AG04450 (cell line): Measurements from ENCODE around the gene FAM89A. TPM values are rescaled to one million over a fixed set of nuclear protein-coding genes. Genes with fewer than 3 reads are reported as not detected.

ENCODE experiments used
- CTCF ChIA-PET: fragments of 300-600, 350-600 bp; formaldehyde crosslinking; extraction: SDS; loops from one replicate; lab custom pipeline; 2022; ENCODE audit warnings: antibody characterized with exemption, inconsistent platforms; lab: Charles Lee
- POLR2A ChIA-PET: fragments of 350-600 bp; formaldehyde crosslinking; extraction: SDS; loops from one replicate; lab custom pipeline; 2021; ENCODE audit warnings: antibody characterized with exemption, inconsistent platforms; lab: Yijun Ruan, JAX
- DNase-seq: peaks from one replicate; pipeline ENCODE4 v3.0.0-alpha.2; 2011; ENCODE audit warnings: low read depth, low spot score
- H3K27ac ChIP-seq: one replicate; pipeline ENCODE4 v1.5.1; 2012; ENCODE audit warnings: low read depth, low read length, control low read depth
- H3K27me3 ChIP-seq: one replicate; pipeline ENCODE4 v1.6.0; 2012; ENCODE audit warnings: low read length; ENCODE audit not compliant: control insufficient read depth, insufficient read depth
- H3K4me3 ChIP-seq: 2 replicates; pipeline ENCODE4 v1.5.1; 2011; ENCODE audit warnings: mild to moderate bottlenecking, low read depth, low read length, control low read depth
- H3K9me3 ChIP-seq: 2 replicates; pipeline ENCODE4 v1.5.1; 2012; ENCODE audit warnings: low read length; ENCODE audit not compliant: control insufficient read depth, insufficient read depth
- polyA plus RNA-seq: library from polyadenylated mRNA; depleted of rRNA; stranded (reverse); fragments of >200 nt; gene quantifications from 2 replicates; pipeline ENCODE4 v1.2.3, GENCODE V29; 2011
- TF ChIP-seq, protein P1 (sequence below): IDR thresholded peaks from 2 replicates; pipeline ENCODE4 v1.5.1; 2011; ENCODE audit warnings: low read depth, low read length, control low read depth, inconsistent platforms

FAM89A gene
- polyA plus RNA-seq, 1 experiment: 13.8 TPM

DNA sequence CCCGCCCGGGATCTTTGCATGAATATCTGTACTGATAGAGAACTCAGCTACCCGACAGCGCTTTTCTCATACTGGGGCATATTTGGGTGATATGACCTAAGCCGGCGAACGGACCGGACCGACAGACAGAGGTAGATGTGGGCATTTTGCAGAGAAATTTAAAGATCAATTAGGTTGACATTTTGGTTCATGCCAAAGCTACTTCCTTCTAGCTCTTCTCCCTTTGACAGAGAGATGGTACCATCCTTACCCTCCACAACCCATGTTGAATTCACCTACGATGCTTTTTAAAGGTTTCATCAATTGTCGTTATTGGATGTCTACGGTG lies 60.7 kb downstream of the FAM89A start:
- Histone ChIP-seq H3K27me3 (no peaks in the 10 kb centered on the region), H3K4me3 (peak overlapping the region; percentile 94), H3K27ac (no peak overlapping the region), H3K9me3 (no peaks in the 10 kb centered on the region)
- ChIA-PET CTCF (interaction anchor here (0.8 to 1.2 kb wide), 2 partner anchors 120 to 183 kb away, joined by 3 read pairs; no protein-coding TSS in a partner anchor), POLR2A (interaction anchor here (0.7 kb wide), 1 partner anchor 9 kb away, joined by 3 read pairs; no protein-coding TSS in a partner anchor)
- TF ChIP-seq, protein P1, sequence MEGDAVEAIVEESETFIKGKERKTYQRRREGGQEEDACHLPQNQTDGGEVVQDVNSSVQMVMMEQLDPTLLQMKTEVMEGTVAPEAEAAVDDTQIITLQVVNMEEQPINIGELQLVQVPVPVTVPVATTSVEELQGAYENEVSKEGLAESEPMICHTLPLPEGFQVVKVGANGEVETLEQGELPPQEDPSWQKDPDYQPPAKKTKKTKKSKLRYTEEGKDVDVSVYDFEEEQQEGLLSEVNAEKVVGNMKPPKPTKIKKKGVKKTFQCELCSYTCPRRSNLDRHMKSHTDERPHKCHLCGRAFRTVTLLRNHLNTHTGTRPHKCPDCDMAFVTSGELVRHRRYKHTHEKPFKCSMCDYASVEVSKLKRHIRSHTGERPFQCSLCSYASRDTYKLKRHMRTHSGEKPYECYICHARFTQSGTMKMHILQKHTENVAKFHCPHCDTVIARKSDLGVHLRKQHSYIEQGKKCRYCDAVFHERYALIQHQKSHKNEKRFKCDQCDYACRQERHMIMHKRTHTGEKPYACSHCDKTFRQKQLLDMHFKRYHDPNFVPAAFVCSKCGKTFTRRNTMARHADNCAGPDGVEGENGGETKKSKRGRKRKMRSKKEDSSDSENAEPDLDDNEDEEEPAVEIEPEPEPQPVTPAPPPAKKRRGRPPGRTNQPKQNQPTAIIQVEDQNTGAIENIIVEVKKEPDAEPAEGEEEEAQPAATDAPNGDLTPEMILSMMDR: no peak
- no peak for DNase-seq

DNA sequence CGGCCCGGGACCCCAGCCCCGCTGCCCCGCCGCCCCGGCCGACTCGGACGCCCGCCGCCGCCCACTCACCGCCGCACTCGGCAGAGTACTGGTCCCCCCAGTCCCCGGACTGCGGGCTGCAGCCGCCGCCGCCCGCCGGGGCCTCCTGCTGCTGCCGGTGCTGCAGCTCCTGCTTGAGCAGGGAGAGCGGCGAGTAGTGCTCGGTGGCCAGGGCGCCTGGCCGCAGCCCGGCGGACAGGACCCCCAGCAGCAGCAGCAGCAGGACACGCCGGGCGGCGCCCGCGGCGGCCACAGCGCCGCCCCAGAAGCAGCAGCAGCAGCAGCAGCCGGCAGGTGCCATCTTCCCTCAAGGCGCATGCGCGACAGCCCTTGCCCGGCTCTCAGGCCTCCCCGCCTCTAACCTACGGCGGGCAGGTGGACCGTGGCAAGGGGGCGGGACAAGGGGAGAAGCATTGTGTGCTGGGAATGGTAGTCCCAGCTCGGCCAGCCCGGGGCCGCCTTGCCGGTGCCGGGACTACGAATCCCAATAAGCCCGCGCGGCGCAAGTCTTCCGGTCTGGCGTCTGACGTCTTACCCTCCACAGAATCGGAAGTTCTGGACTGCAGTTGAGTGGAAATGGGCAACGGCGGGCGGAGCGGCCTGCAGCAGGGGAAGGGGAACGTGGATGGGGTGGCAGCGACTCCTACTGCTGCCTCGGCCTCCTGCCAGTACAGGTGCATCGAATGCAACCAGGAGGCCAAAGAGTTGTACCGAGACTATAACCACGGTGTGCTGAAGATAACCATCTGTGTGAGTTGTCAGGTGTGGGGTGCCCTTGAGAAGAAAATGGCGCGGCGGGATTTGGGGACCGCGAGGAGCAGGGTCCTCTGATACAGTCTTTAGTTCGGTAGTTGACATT lies 61.3 kb downstream of the FAM89A start, which contains the start of the genes ARV1 and TTC13:
TSS of gene ARV1 (plus strand) at position 604 of the 898 bp plus-strand sequence. CDS start at position 616, 12 bp downstream.
TSS of gene TTC13 (minus strand) at position 371 of the 898 bp plus-strand sequence. CDS start at position 340, 31 bp downstream.
- peak; percentile 96 for DNase-seq
- TF ChIP-seq, protein P1: 0 out of 2 replicates have a peak, but pooled peaks have one; percentile 25
- Histone ChIP-seq H3K4me3 (peak within 1 kb of the TSS; percentile 94), H3K27ac (no peak within 1 kb of the TSS), H3K27me3 (no peaks in the 10 kb centered on the region), H3K9me3 (no peaks in the 10 kb centered on the region)
- ChIA-PET CTCF (interaction anchor here (0.7 to 1.2 kb wide), 3 partner anchors 120 to 337 kb away, joined by 3 read pairs; no protein-coding TSS in a partner anchor), POLR2A (interaction anchor here (0.7 to 1.0 kb wide), 3 partner anchors 9 to 359 kb away, joined by 3 read pairs; partner anchors contain the start of genes EXOC8 and SPRTN)

DNA sequence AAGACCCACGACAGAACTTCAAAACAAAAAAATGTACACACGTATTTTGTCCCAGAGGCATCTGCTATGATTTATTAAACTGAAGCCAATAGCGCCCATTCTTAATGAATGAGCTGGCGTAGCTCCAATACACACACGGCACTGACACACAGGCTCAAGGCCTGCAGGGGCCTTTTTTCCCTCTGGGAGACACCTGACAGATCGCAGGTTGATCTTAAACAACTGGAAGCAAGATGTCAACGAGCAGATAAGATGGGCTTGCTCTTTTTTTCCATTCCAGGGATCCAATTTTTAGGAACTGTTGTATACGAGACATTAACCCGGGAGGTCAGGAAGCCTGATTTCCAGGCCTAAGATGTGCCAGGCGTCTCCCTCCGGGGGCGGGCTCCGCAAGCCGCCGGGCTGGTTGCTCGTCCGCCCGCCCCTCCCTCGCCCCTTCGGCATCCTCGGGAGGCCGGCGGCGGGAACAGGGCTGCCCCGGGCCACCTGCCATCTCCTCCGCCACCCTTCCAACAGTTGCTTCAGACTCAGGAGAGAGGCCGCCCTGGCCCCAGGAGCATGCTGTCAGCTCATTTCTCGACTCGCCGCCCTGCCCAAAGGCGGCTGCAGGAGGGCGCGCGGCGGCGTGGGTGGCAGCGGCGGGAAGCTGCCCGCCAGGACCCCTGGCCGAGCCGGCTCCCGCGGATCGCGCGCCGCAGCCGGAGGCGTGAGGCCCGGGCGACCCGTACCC lies 62.1 kb downstream of the FAM89A start:
- Histone ChIP-seq H3K27ac (no peak overlapping the region), H3K4me3 (peak overlapping the region; percentile 94), H3K9me3 (no peaks in the 10 kb centered on the region), H3K27me3 (no peaks in the 10 kb centered on the region)
- TF ChIP-seq, protein P1: no peak
- ChIA-PET CTCF (interaction anchor here (0.7 kb wide), 1 partner anchor 336 kb away, joined by 3 read pairs; no protein-coding TSS in a partner anchor), POLR2A (interaction anchor here (0.9 to 1.0 kb wide), 2 partner anchors 187 to 360 kb away, joined by 3 read pairs; partner anchors contain the start of genes EXOC8 and SPRTN)
- DNase-seq: no peak

DNA sequence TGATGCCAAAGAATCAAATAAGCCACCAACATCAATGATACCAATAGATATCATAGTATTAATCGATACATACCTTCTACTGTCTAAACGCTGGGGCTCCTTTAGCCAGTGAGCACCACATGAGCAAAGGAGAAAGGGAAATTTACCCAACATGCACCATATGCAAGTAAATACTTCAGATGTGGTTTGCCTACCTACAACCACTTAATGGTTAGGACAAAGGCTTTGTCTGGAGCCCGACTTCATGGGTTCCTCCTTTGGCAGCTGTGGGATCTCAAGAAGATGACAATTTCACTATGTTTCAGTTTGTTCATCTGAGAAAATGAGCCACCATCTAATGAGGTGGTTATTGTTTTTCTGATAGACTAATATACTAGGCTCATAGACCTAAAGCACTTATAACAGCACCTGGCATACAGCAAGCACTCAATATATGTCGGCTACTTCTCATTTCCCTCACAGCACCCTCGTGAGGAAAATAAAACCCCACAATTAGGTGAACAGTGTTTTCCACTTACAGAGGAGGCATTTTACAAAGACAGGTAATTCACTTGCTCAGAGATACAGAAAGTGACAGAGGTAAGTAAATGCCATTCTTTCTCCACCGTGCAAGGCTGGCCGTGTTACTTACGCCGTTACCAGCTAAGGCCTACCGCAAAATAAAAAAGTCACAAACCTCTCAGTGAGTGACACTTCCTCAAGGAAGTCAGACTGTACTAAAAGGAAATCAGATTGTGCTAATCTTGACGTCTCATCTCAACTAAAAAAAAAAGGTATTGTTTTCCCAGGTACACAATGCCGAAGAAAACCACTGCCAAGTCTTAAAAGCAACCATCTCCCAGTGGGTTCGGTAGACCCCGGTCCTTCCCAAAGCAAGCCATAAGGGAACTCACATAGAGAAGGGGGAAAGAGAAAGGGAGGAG lies 63.0 kb downstream of the FAM89A start:
- no peak overlapping the region; the same call in 1 of the 2 replicates for H3K4me3 ChIP-seq
- POLR2A ChIA-PET: no interaction called here

More for the DNA sequence above, 63.0 kb downstream of the FAM89A start:
- H3K9me3 ChIP-seq: no peaks in the 10 kb centered on the region
- CTCF ChIA-PET: no interaction called here
- no peak overlapping the region for H3K27ac ChIP-seq
- TF ChIP-seq, protein P1: no peak
- DNase-seq: no peak
- H3K27me3 ChIP-seq: no peaks in the 10 kb centered on the region
